NK-92 (cell line): ENCODE data around the gene COA1.
"Not testable (repeated sequence)": the region's sequence is repeated elsewhere in the genome, so short reads cannot be mapped to it uniquely, and the experiment has no call there.

Experiments used
- DNase-seq: peaks from one replicate; lab custom pipeline; 2025; ENCODE audit not compliant: unreplicated experiment; lab: John Stamatoyannopoulos, UW

COA1 gene

GRCh38 chr7:43600056-43600455, 129.3 kb downstream of the COA1 start:
- DNase-seq = no peak

- not testable (repeated sequence) for DNase-seq
Observed at GRCh38 chr7:43596426-43596825, 132.9 kb downstream of the COA1 start.

GRCh38 chr7:43594020-43594419, 135.3 kb downstream of the COA1 start:
- DNase-seq = no peak

- DNase-seq = no peak
Observed at GRCh38 chr7:43593010-43593409, 136.3 kb downstream of the COA1 start.

GRCh38 chr7:43592326-43592725, 137.0 kb downstream of the COA1 start:
- DNase-seq = no peak

GRCh38 chr7:43591558-43592180, 137.7 kb downstream of the COA1 start:
- DNase-seq = no peak

GRCh38 chr7:43590862-43591557, 138.3 kb downstream of the COA1 start:
- no peak for DNase-seq

GRCh38 chr7:43589728-43590127, 139.6 kb downstream of the COA1 start:
- no peak for DNase-seq
